HL-60 (cell line): ENCODE measurements around the gene SFXN1.

ENCODE experiments used
- DNase-seq, 2 experiments: peaks; one replicate each; pipeline ENCODE4 v3.0.0-alpha.2; 2010 to 2020; ENCODE audit warnings: low read depth in 1 of 2, low spot score in 1 of 2
- H3K27ac ChIP-seq: fragments of 250-450 bp; sonication (Bioruptor Pico); replicated peaks from 2 replicates; pipeline ENCODE4 v1.5.1; 2020; ENCODE audit warnings: mild to moderate bottlenecking, moderate library complexity
- H3K27me3 ChIP-seq: fragments of 250-450 bp; sonication (Bioruptor Pico); 2 replicates; pipeline ENCODE4 v1.5.1; 2021; ENCODE audit warnings: mild to moderate bottlenecking, moderate library complexity; ENCODE audit not compliant: insufficient read depth, poor library complexity, severe bottlenecking
- H3K4me3 ChIP-seq: replicated peaks from 2 replicates; pipeline ENCODE4 v1.5.1; 2011; ENCODE audit warnings: mild to moderate bottlenecking, control low read depth, low read length; ENCODE audit not compliant: insufficient read depth
- CTCF ChIP-seq: IDR thresholded peaks from one replicate; pipeline ENCODE4 v1.5.1; 2011; ENCODE audit warnings: low read length, control low read depth, inconsistent platforms; ENCODE audit not compliant: insufficient read depth
- GABPA ChIP-seq: IDR thresholded peaks from 2 replicates; pipeline ENCODE4 v1.6.1; 2012; ENCODE audit warnings: low read depth
- POLR2AphosphoS5 ChIP-seq: IDR thresholded peaks from 2 replicates; pipeline ENCODE4 v1.6.1; 2012; ENCODE audit warnings: low read depth
- REST ChIP-seq: IDR thresholded peaks from 2 replicates; pipeline ENCODE4 v1.6.1; 2012; ENCODE audit warnings: low read depth; ENCODE audit not compliant: insufficient replicate concordance
- SPI1 ChIP-seq: IDR thresholded peaks from 2 replicates; pipeline ENCODE4 v1.6.1; 2012; ENCODE audit warnings: low read depth, mild to moderate bottlenecking, borderline replicate concordance

Gene SFXN1

GRCh38 chr5:175519006-175519405 is 40.6 kb downstream of the SFXN1 start:
- TF ChIP-seq POLR2AphosphoS5 (no peak), CTCF (no peak), REST (no peak), GABPA (no peak), SPI1 (no peak)
- Histone ChIP-seq H3K27me3 (no peaks in the 10 kb centered on the region), H3K4me3 (no peak overlapping the region), H3K27ac (no peak overlapping the region)
- DNase-seq, result no peak

- DNase-seq, result no peak
- H3K4me3 ChIP-seq, result no peak overlapping the region
- H3K27ac ChIP-seq, result peak overlapping the region; percentile 49
- TF ChIP-seq CTCF (no peak), SPI1 (no peak), REST (no peak), POLR2AphosphoS5 (no peak), GABPA (no peak)
- no peaks in the 10 kb centered on the region for H3K27me3 ChIP-seq
Observed at GRCh38 chr5:175520321-175520720, 42.0 kb downstream of the SFXN1 start.

- H3K27me3 ChIP-seq, result no peaks in the 10 kb centered on the region
- no peak overlapping the region for H3K4me3 ChIP-seq
- no peak for DNase-seq
- TF ChIP-seq GABPA (no peak), CTCF (no peak), SPI1 (no peak), REST (no peak), POLR2AphosphoS5 (no peak)
- peak overlapping the region; percentile 49 for H3K27ac ChIP-seq
Observed at GRCh38 chr5:175520873-175521272, 42.5 kb downstream of the SFXN1 start.
